ENCODE measurements around the gene CAPN9.

Gene CAPN9

DNA sequence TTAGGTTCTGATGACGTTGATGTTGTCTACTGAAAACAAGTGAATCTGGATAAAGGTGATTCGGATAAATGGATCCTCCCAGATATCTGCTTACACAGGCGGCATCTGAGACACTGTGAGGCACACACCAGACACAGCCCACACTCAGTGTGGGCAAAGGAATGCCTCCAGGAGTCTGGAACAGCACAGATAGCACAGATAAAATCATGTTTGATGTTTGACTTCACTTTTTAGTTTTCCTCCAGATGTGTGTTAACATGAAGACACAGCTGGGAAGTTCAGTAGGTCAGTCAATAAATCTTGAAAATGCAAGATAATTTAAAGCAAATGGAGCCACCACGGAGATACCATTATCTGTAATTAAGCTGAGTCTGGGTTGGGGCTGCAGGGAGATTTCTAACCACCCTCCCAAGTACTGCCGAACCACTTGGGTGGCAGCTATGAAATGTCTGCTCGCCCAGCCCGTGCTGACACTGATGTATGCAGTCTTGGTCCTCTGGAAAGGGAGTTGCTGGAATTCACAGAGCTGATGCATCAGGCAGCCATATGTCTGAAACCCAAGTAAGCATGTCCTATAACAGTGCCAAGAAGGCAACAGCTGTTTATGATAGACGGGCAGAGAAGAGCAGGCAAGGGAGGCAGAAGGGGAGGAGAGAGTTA, 11.7 kb downstream of the CAPN9 start:
- no peak for DNase-seq
- no peaks in the 10 kb centered on the region for H3K27me3 ChIP-seq
- no peaks in the 10 kb centered on the region for H3K9me3 ChIP-seq
- H3K27ac ChIP-seq = no peak overlapping the region
- H3K4me1 ChIP-seq = peaks cover 0 to 5% (median 1%) of the 10 kb centered on the region in 4 donors
- H3K36me3 ChIP-seq = no peaks in the 10 kb centered on the region
- no peak overlapping the region for H3K4me3 ChIP-seq
- intact Hi-C loops (cut with DNase I; ENCODE audit: low total_unique reads) = no loop called here
- TF ChIP-seq, protein P1, sequence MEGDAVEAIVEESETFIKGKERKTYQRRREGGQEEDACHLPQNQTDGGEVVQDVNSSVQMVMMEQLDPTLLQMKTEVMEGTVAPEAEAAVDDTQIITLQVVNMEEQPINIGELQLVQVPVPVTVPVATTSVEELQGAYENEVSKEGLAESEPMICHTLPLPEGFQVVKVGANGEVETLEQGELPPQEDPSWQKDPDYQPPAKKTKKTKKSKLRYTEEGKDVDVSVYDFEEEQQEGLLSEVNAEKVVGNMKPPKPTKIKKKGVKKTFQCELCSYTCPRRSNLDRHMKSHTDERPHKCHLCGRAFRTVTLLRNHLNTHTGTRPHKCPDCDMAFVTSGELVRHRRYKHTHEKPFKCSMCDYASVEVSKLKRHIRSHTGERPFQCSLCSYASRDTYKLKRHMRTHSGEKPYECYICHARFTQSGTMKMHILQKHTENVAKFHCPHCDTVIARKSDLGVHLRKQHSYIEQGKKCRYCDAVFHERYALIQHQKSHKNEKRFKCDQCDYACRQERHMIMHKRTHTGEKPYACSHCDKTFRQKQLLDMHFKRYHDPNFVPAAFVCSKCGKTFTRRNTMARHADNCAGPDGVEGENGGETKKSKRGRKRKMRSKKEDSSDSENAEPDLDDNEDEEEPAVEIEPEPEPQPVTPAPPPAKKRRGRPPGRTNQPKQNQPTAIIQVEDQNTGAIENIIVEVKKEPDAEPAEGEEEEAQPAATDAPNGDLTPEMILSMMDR (IDR thresholded peaks at IDR 0.05) = no peak

DNA sequence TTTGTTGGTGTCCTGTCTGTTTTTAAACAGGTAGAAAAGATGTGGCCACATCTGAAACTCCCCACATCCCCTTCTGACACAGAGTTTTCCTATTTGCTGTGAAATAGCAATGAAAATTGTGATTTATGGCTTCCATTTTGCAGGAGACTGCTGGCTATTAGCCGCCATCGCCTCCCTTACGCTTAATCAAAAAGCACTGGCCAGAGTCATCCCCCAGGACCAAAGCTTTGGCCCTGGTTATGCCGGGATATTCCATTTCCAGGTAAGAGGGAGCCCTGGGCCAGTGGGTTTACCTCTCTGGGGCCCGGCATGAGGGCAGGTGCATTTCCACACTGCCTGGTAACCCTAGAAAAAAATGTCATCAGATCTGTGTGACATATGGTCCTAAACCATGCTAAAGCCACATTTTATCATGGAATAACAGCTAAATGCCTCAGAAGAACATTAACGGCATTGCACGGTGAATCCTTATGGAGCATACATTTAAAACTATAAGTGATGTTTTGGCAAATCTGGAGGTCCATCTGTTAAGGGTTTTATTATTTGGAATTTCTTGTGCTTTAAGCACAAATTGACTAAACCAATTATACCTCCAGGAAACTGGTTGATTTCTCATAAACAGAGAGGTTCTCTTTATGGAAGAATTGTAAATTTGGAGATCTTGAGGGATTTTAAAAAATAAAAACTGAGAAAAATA, 12.3 kb downstream of the CAPN9 start:
- TF ChIP-seq, protein P1 (IDR thresholded peaks at IDR 0.05) = no peak
- H3K4me1 ChIP-seq = peaks cover 0 to 5% (median 0%) of the 10 kb centered on the region in 4 donors
- H3K9me3 ChIP-seq = no peaks in the 10 kb centered on the region
- DNase-seq = no peak
- H3K36me3 ChIP-seq = no peaks in the 10 kb centered on the region
- intact Hi-C loops (cut with DNase I; ENCODE audit: low total_unique reads) = loop anchor here (10.0 kb wide), 1 partner anchor 65 kb away; no protein-coding TSS in a partner anchor
- H3K27me3 ChIP-seq = no peaks in the 10 kb centered on the region
- H3K27ac ChIP-seq = no peak overlapping the region
- H3K4me3 ChIP-seq = no peak overlapping the region

DNA sequence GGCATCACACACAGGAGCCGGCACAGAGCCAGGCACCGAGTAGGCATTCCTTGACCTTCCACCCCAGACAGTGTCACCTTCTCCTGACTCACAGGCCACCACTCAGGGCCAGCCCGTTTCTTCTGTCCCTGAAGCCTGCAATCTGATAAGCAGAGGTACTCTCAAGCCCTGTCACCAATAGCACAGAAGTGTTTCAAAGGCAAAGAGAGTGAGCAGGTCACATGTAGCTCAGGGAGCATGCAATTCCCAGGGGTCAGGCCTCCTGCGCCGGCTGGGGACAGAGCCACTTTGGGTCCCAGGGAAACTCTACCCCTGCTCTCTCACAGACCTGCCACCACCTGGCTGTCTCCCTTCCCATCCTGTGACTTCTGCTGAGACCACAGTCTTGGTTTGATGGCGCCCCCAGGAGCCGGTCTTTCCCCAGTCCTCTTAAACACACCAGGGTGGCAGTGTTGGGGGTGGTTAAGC, 13.2 kb downstream of the CAPN9 start:
- H3K27ac ChIP-seq = no peak overlapping the region
- intact Hi-C loops (cut with DNase I; ENCODE audit: low total_unique reads) = loop anchor here (10.0 kb wide), 1 partner anchor 66 kb away; no protein-coding TSS in a partner anchor

DNA sequence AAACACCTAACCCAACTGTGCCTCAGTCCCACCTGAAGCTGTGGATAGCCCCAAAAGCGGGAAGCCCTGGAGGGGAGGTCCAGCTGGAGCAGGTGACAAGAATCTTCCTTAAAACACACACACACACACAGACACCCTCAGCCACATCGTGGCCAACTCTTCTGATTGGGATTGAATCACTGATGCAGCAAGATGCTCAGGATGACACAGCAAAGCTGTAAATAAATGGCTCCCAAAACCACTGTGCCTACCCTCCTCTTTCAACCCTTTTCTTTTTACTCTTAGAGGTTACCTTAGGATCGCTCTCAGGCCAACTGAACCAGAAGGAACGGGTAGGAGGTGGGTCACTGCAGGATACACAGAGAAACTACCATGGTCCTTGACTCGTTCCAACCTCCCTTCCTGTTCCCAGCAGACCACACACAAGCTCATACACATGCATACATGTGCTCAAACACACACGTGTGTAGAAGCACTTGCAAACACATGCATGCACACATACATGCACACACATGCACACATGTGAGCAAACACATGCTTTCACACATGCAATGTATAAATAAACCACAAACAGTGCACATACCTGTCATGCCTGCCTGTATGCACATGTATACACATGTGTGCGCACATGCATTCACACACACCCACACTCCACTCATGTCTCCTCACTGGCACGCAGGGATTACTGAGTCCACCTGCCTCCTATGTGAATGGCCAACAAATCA, 14.4 kb downstream of the CAPN9 start:
- TF ChIP-seq, protein P1 (IDR thresholded peaks at IDR 0.05) = no peak
- no peak overlapping the region for H3K4me3 ChIP-seq
- H3K4me1 ChIP-seq = no peaks in the 10 kb centered on the region
- no peaks in the 10 kb centered on the region for H3K27me3 ChIP-seq
- DNase-seq = no peak
- intact Hi-C loops (cut with DNase I; ENCODE audit: low total_unique reads) = loop anchor here (10.0 kb wide), 1 partner anchor 67 kb away; no protein-coding TSS in a partner anchor
- no peaks in the 10 kb centered on the region for H3K9me3 ChIP-seq
- no peaks in the 10 kb centered on the region for H3K36me3 ChIP-seq
- no peak overlapping the region for H3K27ac ChIP-seq

More for the DNA sequence above, 13.2 kb downstream of the CAPN9 start:
- TF ChIP-seq, protein P1 (IDR thresholded peaks at IDR 0.05) = no peak
- no peak for DNase-seq
- no peaks in the 10 kb centered on the region for H3K36me3 ChIP-seq
- H3K4me1 ChIP-seq = no peaks in the 10 kb centered on the region
- H3K4me3 ChIP-seq = no peak overlapping the region
- H3K9me3 ChIP-seq = no peaks in the 10 kb centered on the region
- no peaks in the 10 kb centered on the region for H3K27me3 ChIP-seq

DNA sequence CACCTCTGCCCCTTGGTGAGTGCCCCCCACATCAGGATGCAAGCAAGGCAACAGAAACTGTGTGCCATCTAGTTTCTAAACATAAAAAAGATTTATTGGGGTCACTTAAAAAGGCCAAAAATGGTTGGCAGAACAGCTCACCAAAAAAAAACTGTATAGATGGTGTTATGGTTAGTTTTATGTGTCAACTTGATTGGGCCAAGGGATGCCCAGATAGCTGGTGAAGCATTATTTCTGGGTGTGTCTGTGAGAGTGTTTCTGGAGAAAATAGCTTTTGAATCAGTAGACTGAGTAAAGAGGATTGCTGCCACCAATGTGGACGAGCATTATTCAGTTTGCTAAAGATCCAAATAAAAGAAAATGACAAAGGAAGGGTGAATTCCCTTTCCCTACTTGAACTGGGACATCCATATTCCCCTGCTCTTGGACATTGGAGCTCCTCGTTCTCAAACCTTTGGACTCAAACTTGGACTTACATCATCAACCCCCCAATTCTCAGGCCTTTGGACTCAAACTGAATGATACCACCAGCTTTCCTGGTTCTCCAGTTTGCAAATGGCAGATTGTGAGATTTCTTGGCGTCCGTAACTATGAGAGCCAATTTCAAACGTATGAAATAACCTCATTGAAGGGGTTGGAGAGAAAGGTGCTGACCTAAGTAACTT, 16.9 kb downstream of the CAPN9 start:
- no peak for DNase-seq
- H3K36me3 ChIP-seq = no peaks in the 10 kb centered on the region
- TF ChIP-seq, protein P1 (IDR thresholded peaks at IDR 0.05) = no peak
- no peaks in the 10 kb centered on the region for H3K9me3 ChIP-seq
- no peaks in the 10 kb centered on the region for H3K27me3 ChIP-seq
- H3K27ac ChIP-seq = no peak overlapping the region
- intact Hi-C loops (cut with DNase I; ENCODE audit: low total_unique reads) = loop anchor here (10.0 kb wide), 1 partner anchor 69 kb away; no protein-coding TSS in a partner anchor
- H3K4me1 ChIP-seq = no peaks in the 10 kb centered on the region
- H3K4me3 ChIP-seq = no peak overlapping the region

Measured in tibial artery (tissue), 4 donors.